GM12873 (cell line): ENCODE data around the gene AGR3.

Experiments used
- CTCF ChIP-seq: IDR thresholded peaks from 2 replicates; pipeline ENCODE4 v1.5.1; 2012; ENCODE audit warnings: low read depth, mild to moderate bottlenecking, moderate library complexity, low read length, control low read depth; ENCODE audit not compliant: insufficient read depth; ENCODE audit errors: missing control alignments

The AGR3 gene

DNA sequence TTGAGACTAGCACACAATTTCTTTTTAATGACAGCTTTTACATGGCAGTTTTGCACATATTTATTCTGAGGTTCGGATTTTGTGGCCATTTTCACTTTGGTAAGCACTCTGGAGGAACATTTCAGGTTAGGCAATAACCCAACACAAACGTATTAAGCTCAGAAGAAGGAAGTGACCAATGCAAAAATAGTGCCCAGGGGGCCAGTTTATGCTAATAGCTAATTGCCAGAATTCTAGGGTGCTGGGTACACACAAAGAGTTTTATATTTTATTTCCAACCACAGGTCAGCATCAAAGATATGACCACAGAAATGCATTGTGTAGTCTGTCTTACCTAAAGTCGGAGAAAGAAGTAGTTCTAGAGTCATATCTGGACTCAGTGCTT, 68.6 kb downstream of the AGR3 start:
- TF ChIP-seq CTCF: no peak

- TF ChIP-seq CTCF: no peak
Measured at GRCh38 chr7:16812542-16813231, 69.1 kb downstream of the AGR3 start.

DNA sequence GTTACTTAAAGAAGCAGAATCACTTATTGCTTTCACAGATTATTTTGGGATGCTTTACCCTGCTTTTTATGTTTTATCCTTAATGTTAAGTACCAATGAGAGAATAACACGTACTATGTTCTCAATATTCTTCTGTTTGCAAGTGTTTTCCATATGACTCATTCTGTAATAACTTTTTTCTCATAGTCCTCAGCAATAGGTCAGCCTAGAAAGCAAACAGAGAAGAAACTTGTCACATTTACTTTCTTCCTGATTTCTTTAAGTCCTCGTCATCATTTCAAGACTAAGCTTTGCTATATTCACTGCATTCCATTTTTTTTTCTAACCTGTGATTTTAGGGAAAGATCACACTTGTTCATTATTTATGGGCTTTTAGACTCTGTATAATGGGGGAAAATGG, 70.2 kb downstream of the AGR3 start:
- no peak for TF ChIP-seq CTCF

- TF ChIP-seq CTCF: no peak
Measured at GRCh38 chr7:16810573-16810972, 71.2 kb downstream of the AGR3 start.

DNA sequence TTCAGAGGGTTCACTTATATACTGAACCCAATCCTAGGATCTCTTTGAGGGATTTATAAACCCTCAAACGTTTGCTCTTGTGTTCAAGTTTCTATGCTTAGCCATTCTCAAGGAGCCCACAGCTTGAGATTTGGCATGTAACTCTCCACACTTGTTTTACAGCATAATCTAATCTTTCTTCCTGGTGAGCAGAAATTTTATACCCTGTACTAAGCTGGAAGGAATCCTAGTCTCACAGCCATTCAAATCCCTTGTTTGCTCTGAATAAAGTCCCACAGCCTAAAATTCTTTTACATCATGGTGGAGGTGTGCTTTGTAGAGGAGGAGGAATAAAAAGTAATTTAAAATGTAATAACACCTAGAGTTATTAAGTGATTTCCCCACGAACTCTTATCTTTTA, 71.7 kb downstream of the AGR3 start:
- TF ChIP-seq CTCF: no peak
